Measurements from ENCODE around the gene CD300A.

CD300A gene

GRCh38 chr17:74452033-74452840, 14.2 kb upstream of the CD300A start (continued):
- TF ChIP-seq ZFHX2 (tag by site-specific recombination; conservative IDR thresholded peaks at IDR 0.05) (no peak), ZNF23 (tag by site-specific recombination; IDR thresholded peaks at IDR 0.05; ENCODE audit: borderline replicate concordance) (no peak), ZNF2 (tag by site-specific recombination; IDR thresholded peaks at IDR 0.05) (no peak), ZNF701 (tag by site-specific recombination; IDR thresholded peaks at IDR 0.05) (no peak), OVOL3 (tag by site-specific recombination; IDR thresholded peaks at IDR 0.05) (no peak), PRDM4 (tag by site-specific recombination; IDR thresholded peaks at IDR 0.05) (no peak), ZBTB44 (tag by site-specific recombination; IDR thresholded peaks at IDR 0.05) (no peak), ZNF843 (tag by site-specific recombination; IDR thresholded peaks at IDR 0.05) (no peak), ZBTB8A (tag by site-specific recombination; IDR thresholded peaks at IDR 0.05) (no peak), ZNF792 (tag by site-specific recombination; IDR thresholded peaks at IDR 0.05) (no peak), ZNF549 (tag by site-specific recombination; IDR thresholded peaks at IDR 0.05) (no peak), ZNF354C (tag by site-specific recombination; IDR thresholded peaks at IDR 0.05; ENCODE audit: borderline replicate concordance, low read depth) (no peak), REST (tag by site-specific recombination; IDR thresholded peaks at IDR 0.05) (no peak), ZBTB10 (tag by site-specific recombination; IDR thresholded peaks at IDR 0.05) (0 out of 2 replicates have a peak, but pooled peaks have one; percentile 43), ZNF202 (tag by site-specific recombination; IDR thresholded peaks at IDR 0.05; ENCODE audit: borderline replicate concordance) (no peak), ZNF19 (tag by site-specific recombination; IDR thresholded peaks at IDR 0.05; ENCODE audit: low read depth) (no peak), GLI4 (tag by site-specific recombination; IDR thresholded peaks at IDR 0.05) (no peak), ZNF501 (tag by site-specific recombination; IDR thresholded peaks at IDR 0.05) (no peak), ZNF24 (tag by site-specific recombination; IDR thresholded peaks at IDR 0.05) (0 out of 2 replicates have a peak, but pooled peaks have one; percentile 32), PRDM10 (tag by site-specific recombination; IDR thresholded peaks at IDR 0.05) (0 out of 2 replicates have a peak, but pooled peaks have one; percentile 7), ZNF18 (tag by site-specific recombination; IDR thresholded peaks at IDR 0.05) (no peak), ZNF239 (tag by site-specific recombination; IDR thresholded peaks at IDR 0.05) (no peak), ZNF658 (tag by site-specific recombination; IDR thresholded peaks at IDR 0.05) (no peak)
